NB4 (cell line): ENCODE results near the gene JDP2.

Source experiments
- MYC ChIP-seq: IDR thresholded peaks from 2 replicates; pipeline ENCODE4 v1.6.1; 2011; ENCODE audit warnings: low read depth, low read length
- TF ChIP-seq, protein P1 (sequence below): IDR thresholded peaks from one replicate; pipeline ENCODE4 v1.5.1; 2012; ENCODE audit warnings: low read depth, low read length

DNA sequence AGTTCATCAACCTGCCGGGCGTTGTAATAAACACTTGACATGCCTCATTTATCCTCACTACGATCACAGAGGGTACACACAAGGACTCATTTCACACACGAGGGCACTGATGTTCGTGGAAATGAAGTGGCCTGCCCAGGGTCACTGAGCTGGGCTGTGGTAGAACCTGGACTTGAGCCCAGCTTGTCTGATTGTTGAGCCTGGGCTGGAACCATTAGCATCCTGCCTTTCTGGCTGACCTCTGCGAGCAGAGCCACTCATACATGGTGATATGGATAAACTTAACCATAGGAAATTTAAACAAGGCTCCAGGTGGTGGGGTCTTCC lies 16.6 kb upstream of the JDP2 start:
- TF ChIP-seq, protein P1, sequence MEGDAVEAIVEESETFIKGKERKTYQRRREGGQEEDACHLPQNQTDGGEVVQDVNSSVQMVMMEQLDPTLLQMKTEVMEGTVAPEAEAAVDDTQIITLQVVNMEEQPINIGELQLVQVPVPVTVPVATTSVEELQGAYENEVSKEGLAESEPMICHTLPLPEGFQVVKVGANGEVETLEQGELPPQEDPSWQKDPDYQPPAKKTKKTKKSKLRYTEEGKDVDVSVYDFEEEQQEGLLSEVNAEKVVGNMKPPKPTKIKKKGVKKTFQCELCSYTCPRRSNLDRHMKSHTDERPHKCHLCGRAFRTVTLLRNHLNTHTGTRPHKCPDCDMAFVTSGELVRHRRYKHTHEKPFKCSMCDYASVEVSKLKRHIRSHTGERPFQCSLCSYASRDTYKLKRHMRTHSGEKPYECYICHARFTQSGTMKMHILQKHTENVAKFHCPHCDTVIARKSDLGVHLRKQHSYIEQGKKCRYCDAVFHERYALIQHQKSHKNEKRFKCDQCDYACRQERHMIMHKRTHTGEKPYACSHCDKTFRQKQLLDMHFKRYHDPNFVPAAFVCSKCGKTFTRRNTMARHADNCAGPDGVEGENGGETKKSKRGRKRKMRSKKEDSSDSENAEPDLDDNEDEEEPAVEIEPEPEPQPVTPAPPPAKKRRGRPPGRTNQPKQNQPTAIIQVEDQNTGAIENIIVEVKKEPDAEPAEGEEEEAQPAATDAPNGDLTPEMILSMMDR, result no peak
- no peak for TF ChIP-seq MYC
